ENCODE measurements around the gene LIMS1.
"Not testable (repeated sequence)": the region's sequence is repeated elsewhere in the genome, so short reads cannot be mapped to it uniquely, and the experiment has no call there.

- TF ChIP-seq CTCF (IDR thresholded peaks at IDR 0.05 in 4 of 5, conservative IDR thresholded peaks at IDR 0.05 in 1 of 5); POLR2A (IDR thresholded peaks at IDR 0.05): not testable (repeated sequence)
Measured at GRCh38 chr2:108656282-108656681, 122.0 kb downstream of the LIMS1 start.

Data from gastrocnemius medialis (tissue), 4 donors.